NCI-H446 treated with DMSO at 0.1 percent for 48 hours (cell line): Measurements from ENCODE around the gene KCNMA1.

Source experiments
- DNase-seq: peaks from one replicate; lab custom pipeline; 2025; lab: John Stamatoyannopoulos, UW

KCNMA1 gene

GRCh38 chr10:77633376-77633775 is 4.2 kb downstream of the KCNMA1 start:
- no peak for DNase-seq

DNA sequence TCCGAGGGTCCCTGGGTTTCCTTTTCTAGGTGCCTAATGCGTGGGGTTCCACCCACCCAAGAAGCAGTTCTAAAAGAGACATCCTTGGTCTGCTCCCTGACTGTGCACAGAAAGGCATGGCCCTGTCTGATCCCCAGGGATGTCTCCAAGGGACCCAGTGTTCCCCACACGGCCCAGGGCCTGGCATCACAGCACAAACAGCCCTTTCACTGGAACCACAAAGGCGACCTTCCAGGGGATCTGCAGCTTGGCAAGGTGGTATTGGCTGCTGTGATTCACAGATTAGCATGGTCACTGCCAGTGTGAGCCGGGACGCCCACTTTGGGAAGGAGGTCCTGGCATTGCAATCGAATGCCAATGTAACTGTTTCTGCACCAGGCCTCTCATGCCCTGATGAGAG is 6.4 kb downstream of the KCNMA1 start:
- DNase-seq = no peak

GRCh38 chr10:77630507-77630848 is 7.1 kb downstream of the KCNMA1 start:
- DNase-seq = no peak

- no peak for DNase-seq
These were observed 7.7 kb downstream of the KCNMA1 start for GRCh38 chr10:77629775-77630506.

GRCh38 chr10:77628906-77629730 is 8.5 kb downstream of the KCNMA1 start:
- DNase-seq = no peak

DNA sequence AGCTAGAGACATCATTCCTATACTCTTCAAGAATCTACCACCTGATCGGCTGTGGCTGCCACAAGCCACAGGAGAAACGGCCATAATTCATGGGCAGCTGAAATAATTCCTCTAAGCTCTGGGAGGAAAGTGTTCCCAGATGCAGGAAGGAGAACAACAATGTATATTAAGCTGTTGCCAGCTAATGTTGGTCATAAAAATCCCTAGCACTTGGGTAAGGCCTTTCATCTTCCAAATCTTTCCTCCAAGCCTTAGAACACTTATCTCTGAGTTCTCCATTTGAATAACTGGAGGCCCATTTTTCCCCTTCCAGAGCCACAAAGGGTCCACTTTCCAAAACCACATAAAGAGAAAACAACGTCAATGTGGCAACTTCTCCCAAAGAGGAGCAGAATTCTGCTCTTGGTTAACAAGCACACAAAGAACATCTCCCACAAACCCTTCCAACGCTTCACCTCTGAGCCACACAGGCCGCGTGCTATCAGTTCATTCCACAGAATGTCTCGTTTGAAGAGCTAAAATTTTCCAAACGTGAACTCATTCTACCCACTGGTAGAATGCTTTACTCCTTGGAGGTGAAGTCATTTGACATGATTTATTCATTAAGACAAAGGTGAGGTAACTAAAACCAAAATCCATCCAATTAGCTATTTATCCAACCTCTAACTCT is 11.2 kb downstream of the KCNMA1 start:
- DNase-seq = no peak

DNA sequence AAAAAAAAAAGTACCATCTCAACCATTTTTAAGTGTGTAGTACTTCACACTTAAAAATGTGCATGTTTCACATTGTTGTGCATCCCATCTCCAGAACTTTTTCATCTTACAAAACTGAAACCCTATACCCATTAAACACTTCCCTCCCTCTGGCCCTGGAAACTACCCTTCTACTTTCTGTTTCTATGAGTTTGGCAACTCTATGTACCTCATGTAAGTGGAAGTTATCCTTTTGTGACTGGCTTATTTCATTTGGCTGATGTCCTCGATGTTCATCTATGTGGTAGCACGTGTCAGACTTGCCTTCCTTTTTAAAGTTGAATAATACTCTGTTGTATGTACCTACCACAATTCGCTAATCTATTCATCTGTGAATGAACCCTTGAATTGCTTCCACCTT is 12.2 kb downstream of the KCNMA1 start:
- no peak for DNase-seq

DNA sequence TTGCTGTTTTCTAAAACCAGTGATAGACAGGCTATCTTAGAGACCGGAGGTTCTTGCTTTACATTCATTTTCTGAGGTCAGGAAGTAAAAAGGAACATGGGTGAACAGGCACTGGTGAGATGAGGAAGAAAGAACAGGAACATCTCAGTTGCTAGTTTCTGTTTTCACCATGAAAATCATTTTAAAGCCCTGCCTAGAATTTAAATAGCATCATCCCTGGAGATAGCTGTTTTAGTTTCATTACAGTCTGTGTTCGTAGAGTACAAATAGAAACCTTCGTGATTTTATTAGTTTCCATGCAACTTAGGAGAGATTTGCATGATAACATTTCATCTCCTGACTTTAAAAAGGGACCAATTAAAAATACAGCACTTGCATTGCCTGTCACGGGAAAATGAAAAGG is 14.7 kb downstream of the KCNMA1 start:
- no peak for DNase-seq

GRCh38 chr10:77620731-77621130 is 16.9 kb downstream of the KCNMA1 start:
- DNase-seq = no peak

DNA sequence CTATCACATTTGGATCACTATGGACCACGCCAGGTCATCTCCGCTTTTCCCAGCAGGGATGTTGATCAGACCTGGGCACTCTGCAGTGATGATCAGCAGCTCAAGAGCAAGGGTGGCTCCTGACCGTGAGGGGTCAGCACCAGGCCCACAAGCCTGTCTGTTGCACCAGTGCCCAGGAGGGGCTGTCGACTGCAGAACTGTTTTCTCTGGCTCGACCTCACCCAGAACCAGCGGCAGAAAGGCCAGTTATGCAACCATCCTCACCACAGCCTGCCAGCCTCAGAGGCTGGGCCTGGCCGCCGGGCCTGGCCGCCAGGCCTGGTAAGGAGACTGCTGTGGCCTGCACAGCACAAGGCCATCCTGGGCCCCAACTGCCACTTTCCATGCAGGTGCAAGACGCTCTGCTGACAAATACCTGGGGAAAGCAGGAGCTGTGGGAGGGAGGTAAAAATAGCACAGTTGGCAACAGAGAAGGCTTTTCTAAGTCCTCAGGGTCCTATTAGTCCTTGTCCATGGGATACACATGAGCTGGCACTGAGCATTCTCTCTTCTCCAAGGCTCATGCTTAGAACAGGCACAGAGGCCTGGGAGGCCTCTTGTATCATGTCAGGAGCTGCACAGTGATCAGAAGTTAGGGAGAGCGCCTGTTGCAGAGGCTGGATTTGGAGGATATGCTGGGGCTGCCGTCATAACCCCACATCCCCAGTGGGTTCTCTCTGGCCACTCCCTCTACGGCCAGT is 17.5 kb downstream of the KCNMA1 start:
- no peak for DNase-seq

DNA sequence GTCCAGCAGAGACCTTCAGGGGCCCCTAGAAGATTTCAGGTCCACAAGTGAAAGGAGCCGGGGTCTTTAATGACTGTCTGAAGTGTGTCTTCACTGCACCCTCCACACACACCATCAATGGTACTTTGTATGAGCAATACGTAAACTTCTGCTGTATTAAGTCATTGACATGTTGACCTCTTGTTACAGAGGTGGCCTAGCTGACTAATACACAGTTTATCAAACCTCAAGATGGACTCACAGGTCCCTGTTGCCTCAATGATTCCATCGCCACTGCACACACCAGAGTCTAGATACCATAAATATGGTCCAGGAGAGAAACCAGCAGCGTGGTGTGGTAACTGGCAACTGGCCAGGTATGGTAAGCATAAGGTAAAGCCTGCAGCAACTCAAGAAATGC is 19.5 kb downstream of the KCNMA1 start:
- DNase-seq = no peak

DNA sequence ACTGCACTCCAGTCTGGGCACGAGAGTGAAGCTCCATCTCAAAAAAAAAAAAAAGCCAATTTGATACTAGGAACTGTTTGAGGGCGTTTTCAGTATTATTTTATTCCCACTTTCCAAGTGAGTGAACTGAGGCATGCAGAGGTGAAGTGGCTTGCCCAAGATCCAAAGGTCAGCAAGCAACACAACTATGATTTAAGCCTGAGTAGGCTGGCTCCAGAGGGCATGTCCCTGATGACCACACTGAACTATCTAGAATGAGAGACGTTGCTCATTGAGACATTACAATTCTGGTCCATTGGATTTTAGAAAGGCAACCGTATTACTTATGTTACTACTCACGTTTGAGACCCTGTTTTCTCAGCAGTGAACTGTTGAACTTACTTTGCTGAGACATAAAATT is 20.8 kb downstream of the KCNMA1 start:
- DNase-seq = no peak

DNA sequence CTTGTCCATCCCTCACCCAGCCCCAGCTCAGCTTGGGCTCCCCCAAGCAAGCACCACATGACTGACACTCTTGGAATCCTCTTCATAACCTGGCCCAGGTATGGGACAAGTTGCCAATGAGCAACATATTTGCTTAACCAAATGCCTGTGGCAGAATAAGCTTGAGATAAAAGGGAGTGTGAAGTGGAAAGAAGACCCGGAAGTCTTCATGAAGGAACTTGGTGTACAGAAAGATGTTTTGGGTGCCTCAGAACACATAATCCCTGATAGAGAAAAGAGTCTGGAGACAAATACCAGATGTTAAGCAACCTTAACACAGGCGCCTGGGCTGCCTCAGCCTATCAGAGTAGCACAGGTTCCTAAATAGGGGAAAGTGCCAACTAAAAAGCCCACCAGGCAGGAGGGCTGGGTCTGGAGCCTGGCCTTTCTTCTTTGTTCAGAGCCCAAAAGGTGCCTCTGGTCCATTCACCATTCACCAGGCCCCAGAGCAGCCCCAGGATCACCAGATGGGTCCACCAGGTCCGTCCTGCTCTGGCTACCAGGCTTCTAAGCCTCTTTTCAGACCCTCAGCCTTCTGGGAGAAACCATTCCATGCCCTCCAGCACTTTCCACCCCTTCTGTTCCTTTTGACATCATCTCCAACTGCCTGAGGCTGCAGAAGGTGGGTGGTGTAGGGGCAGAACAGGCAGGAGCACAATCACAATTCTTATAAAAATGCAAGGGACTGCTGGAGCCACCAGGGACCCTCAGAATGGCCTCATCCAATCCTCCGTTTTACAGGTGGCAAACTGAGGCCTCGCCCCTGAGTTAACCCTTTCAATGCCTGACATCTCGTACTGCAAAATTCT is 22.6 kb downstream of the KCNMA1 start:
- DNase-seq = no peak

- no peak for DNase-seq
These were observed 24.0 kb downstream of the KCNMA1 start for GRCh38 chr10:77613476-77614130.

DNA sequence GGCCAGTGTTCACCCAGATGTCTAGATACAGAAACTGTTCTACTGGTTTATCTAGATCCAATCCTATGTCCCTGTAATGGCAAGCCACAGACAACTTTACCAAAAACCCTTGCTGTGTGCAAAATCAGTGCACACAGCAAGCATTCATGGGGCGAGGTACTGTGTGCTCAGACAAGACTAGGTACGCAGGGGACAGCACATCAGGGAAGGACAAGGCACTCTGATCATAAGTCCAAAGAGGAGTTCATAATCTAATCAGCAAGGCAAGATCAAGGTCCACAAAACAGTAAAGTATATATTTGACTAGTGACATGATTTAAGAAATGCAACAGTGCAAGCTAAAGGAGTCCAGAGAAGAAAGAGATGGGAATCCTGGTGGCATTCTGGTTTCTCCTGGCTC is 25.9 kb downstream of the KCNMA1 start:
- no peak for DNase-seq

DNA sequence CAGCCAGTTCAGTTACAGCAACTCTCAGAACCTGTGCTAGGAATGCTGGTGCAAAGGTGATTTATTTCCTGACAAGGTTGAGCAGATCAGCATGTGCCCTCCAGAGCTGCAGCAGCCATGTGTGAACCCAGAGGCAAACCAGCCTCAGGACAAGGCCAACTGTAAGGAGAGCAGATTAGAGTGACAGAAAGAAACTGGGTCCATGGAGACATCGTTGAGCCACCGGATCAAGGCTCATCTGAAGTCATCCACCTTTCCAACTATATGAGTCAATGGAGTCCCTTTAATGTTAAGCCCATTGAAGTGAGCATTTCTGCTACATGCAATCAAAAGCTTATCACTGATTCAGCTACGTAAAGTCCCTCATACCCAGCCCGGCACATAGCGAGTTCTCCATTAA is 26.4 kb downstream of the KCNMA1 start:
- no peak for DNase-seq

DNA sequence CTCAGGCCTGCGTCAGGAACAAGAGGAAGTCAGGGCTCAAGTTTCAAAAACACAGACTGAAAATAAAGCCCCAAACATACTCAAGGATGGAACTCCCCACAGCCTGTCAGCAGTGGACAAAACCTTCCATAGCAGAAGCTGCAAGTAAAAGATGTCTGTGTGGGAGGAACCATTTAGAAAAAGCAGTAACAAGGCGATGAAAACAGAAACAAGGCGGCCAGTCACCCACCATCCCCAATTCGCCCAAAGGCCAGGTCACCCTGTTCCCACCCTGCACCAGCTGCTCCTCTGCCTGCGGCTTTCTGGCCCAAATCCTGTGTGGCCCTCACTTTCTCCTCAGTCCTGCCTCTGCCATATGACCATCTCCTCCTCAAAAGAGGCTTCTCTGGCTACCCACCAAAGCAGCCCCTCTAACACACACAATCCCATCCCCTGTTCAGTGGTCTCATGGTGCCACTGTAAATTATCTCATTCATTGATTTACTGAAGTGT is 27.8 kb downstream of the KCNMA1 start:
- DNase-seq = no peak

DNA sequence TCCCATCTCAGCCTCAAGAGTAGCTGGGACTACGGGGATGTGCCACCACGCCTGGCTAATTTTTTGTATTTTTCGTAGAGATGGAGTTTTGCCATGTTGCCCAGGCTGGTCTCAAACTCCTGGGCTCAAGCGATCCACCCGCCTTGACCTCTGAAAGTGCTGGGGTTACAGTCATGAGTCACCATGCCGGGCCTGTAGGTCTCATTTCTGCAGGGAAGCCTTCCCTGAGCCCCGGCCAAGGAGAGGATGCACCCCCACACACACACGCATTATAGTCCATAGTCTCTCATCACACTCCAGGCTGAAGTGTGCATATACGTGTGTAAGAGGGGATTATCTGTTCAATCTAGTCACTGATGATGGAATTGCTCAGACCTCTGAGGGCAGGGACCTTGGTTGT is 29.3 kb downstream of the KCNMA1 start:
- no peak for DNase-seq

DNA sequence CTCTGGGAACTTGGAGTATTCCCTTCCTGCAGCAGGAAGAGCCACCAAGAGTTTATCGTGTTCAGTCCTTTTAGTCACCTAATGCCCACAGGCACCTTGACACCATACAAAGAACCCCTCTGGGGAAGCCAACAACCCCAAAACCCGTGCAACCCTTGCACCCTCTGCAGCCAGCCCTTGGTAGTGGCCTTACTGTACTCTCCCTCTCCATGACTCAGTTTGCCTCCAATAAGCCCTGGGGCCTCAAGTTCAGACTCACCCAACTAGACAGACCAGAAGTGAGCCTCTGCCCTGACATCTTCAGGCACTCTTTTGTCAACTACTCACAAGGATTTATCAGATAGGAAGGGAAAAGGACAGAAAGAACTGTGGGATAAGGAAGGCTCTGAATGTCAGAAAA is 30.9 kb downstream of the KCNMA1 start:
- DNase-seq = no peak

DNA sequence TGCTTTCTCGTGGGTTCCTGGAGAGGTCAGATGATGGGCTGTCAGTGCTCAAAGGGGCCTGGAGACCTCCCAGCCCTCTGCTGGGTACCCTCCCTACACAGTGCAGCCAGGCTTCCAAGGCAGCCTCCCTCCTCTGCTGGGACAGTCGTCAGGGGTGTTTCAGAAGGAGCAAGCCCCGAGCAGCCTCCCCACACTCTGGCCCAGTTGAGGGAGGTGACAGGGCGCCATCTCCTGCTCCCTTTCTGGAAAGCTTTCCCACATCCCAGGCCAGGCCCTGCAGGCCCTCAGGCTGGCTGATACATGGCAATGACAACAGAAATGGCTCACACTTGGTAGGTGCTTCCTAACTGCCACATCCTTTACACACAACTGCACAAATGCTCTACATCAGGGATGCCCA is 32.1 kb downstream of the KCNMA1 start:
- DNase-seq = no peak

DNA sequence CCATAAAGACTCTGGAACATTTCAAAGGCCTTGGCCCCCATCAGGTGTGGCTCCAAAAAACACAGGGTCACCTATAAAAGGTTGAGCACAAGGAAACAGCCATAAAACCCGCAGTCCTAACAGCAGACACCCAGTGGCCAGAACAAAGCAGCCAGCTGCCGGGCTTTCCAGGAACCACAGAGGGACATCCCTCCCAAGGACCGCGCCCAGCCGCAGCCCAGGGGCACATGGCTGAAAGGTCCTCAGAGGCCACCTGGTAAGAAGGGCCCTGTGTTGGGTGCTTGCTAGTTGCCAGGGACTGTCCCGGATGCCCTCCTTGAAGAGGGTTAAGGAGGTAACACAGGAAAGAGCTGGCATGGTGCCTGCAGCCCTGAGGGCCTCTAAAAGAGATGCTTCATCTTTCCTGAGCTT is 32.7 kb downstream of the KCNMA1 start:
- no peak for DNase-seq
